Hepatocyte (in vitro differentiated cells): ENCODE measurements around the gene GPATCH8. TPM values are rescaled to one million over a fixed set of nuclear protein-coding genes. Genes with fewer than 3 reads are reported as not detected.

Source experiments
- DNase-seq: peaks from one replicate; pipeline ENCODE4 v3.0.0-alpha.2; 2016; ENCODE audit warnings: low spot score
- H2AFZ ChIP-seq: fragments of 200-600 bp; sonication (generic); 2 replicates; pipeline ENCODE4 v1.6.0; 2016; ENCODE audit warnings: antibody characterized with exemption, mild to moderate bottlenecking
- H3K27ac ChIP-seq: fragments of 200-600 bp; sonication (generic); 2 replicates; pipeline ENCODE4 v1.5.1; 2016; ENCODE audit warnings: mild to moderate bottlenecking
- H3K27me3 ChIP-seq: fragments of 200-600 bp; sonication (generic); 2 replicates; pipeline ENCODE4 v1.6.1; 2016
- H3K36me3 ChIP-seq: fragments of 200-600 bp; sonication (generic); replicated peaks from 2 replicates; pipeline ENCODE4 v1.5.1; 2016; ENCODE audit warnings: low read depth; ENCODE audit not compliant: insufficient read depth
- H3K4me1 ChIP-seq: fragments of 200-600 bp; sonication (generic); 2 replicates; pipeline ENCODE4 v1.5.1; 2016; ENCODE audit warnings: mild to moderate bottlenecking, moderate library complexity; ENCODE audit not compliant: insufficient read depth
- H3K4me2 ChIP-seq: fragments of 200-600 bp; sonication (generic); 2 replicates; pipeline ENCODE4 v1.6.0; 2016
- H3K4me3 ChIP-seq: fragments of 200-600 bp; sonication (generic); 2 replicates; pipeline ENCODE4 v1.5.1; 2016; ENCODE audit warnings: mild to moderate bottlenecking
- H3K79me2 ChIP-seq: fragments of 200-600 bp; sonication (generic); 2 replicates; pipeline ENCODE4 v1.6.0; 2017; ENCODE audit warnings: mild to moderate bottlenecking
- H3K9me2 ChIP-seq: fragments of 200-600 bp; sonication (generic); replicated peaks from 2 replicates; pipeline ENCODE4 v1.6.0; 2017; ENCODE audit warnings: mild to moderate bottlenecking; ENCODE audit not compliant: insufficient read depth
- H3K9me3 ChIP-seq: fragments of 200-600 bp; sonication (generic); 2 replicates; pipeline ENCODE4 v1.5.1; 2016; ENCODE audit warnings: low read depth, mild to moderate bottlenecking
- H4K20me1 ChIP-seq: fragments of 200-600 bp; sonication (generic); 2 replicates; pipeline ENCODE4 v1.6.0; 2016; ENCODE audit warnings: mild to moderate bottlenecking; ENCODE audit not compliant: insufficient read depth, poor library complexity, severe bottlenecking
- EZH2 ChIP-seq: fragments of 200-600 bp; sonication (generic); IDR thresholded peaks from 2 replicates; pipeline ENCODE4 v1.6.1; 2016; ENCODE audit warnings: antibody characterized with exemption, mild to moderate bottlenecking, borderline replicate concordance
- EZH2phosphoT487 ChIP-seq: fragments of 200-600 bp; sonication (generic); IDR thresholded peaks from one replicate; pipeline ENCODE4 v1.6.1; 2018; ENCODE audit warnings: antibody characterized with exemption, mild to moderate bottlenecking, low read depth, moderate library complexity; ENCODE audit not compliant: unreplicated experiment, severe bottlenecking
- WGBS: methylation state at CpG from one replicate; pipeline ENCODE4 v1.1.6; 2016; ENCODE audit warnings: low lambda C conversion rate; ENCODE audit errors: missing lambda C conversion rate; 5-methylcytosine and 5-hydroxymethylcytosine counted together
- polyA plus RNA-seq: library from polyadenylated mRNA; unstranded; fragments of >200 nt; fragmentation: Nextera tagmentation; extraction: Ambion mirVana; gene quantifications from 2 replicates; pipeline ENCODE4 v1.2.1, GENCODE V29; 2016
- total RNA-seq: library from RNA; depleted of rRNA; stranded (reverse); fragments of >200 nt; gene quantifications from 2 replicates; pipeline ENCODE4 v1.2.3, GENCODE V29; 2014
- TF ChIP-seq, protein P1 (sequence below): fragments of 200-600 bp; sonication (generic); IDR thresholded peaks from 2 replicates; pipeline ENCODE4 v1.5.1; 2016; ENCODE audit warnings: antibody characterized with exemption, mild to moderate bottlenecking; ENCODE audit not compliant: poor library complexity

Gene GPATCH8
- total and polyA plus RNA-seq, 2 experiments from 2014 or later = 30.0 to 42.1 TPM

GRCh38 chr17:44543905-44544523 is 40.8 kb upstream of the GPATCH8 start:
- no peaks in the 10 kb centered on the region for H3K79me2 ChIP-seq
- H3K27ac ChIP-seq = peak overlapping the region; percentile 91
- H3K36me3 ChIP-seq = no peaks in the 10 kb centered on the region
- H3K4me1 ChIP-seq = peaks cover 69% of the 10 kb centered on the region
- no peaks in the 10 kb centered on the region for H4K20me1 ChIP-seq
- no peaks in the 10 kb centered on the region for H3K27me3 ChIP-seq
- no peak overlapping the region for H2AFZ ChIP-seq
- peak overlapping the region; percentile 55 for H3K4me2 ChIP-seq
- WGBS = 53% methylated on average over 5 of the region's 5 CpGs
- no peak for DNase-seq
- TF ChIP-seq EZH2 = no peak
- no peak overlapping the region for H3K4me3 ChIP-seq
- H3K9me3 ChIP-seq = no peaks in the 10 kb centered on the region
- H3K9me2 ChIP-seq = no peaks in the 10 kb centered on the region

GRCh38 chr17:44543213-44543904 is 40.2 kb upstream of the GPATCH8 start:
- TF ChIP-seq, protein P1, sequence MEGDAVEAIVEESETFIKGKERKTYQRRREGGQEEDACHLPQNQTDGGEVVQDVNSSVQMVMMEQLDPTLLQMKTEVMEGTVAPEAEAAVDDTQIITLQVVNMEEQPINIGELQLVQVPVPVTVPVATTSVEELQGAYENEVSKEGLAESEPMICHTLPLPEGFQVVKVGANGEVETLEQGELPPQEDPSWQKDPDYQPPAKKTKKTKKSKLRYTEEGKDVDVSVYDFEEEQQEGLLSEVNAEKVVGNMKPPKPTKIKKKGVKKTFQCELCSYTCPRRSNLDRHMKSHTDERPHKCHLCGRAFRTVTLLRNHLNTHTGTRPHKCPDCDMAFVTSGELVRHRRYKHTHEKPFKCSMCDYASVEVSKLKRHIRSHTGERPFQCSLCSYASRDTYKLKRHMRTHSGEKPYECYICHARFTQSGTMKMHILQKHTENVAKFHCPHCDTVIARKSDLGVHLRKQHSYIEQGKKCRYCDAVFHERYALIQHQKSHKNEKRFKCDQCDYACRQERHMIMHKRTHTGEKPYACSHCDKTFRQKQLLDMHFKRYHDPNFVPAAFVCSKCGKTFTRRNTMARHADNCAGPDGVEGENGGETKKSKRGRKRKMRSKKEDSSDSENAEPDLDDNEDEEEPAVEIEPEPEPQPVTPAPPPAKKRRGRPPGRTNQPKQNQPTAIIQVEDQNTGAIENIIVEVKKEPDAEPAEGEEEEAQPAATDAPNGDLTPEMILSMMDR = no peak
- H3K4me1 ChIP-seq = peaks cover 62% of the 10 kb centered on the region
- H3K4me2 ChIP-seq = peak overlapping the region; percentile 55
- no peaks in the 10 kb centered on the region for H3K27me3 ChIP-seq
- H3K9me3 ChIP-seq = no peaks in the 10 kb centered on the region
- no peaks in the 10 kb centered on the region for H3K36me3 ChIP-seq
- no peak overlapping the region for H3K4me3 ChIP-seq
- peak; percentile 82 for DNase-seq
- H3K79me2 ChIP-seq = no peaks in the 10 kb centered on the region
- H3K9me2 ChIP-seq = no peaks in the 10 kb centered on the region
- H2AFZ ChIP-seq = no peak overlapping the region
- H3K27ac ChIP-seq = peak overlapping the region; percentile 91
- 19% methylated on average over 4 of the region's 5 CpGs for whole genome bisulfite sequencing
- no peaks in the 10 kb centered on the region for H4K20me1 ChIP-seq

DNA sequence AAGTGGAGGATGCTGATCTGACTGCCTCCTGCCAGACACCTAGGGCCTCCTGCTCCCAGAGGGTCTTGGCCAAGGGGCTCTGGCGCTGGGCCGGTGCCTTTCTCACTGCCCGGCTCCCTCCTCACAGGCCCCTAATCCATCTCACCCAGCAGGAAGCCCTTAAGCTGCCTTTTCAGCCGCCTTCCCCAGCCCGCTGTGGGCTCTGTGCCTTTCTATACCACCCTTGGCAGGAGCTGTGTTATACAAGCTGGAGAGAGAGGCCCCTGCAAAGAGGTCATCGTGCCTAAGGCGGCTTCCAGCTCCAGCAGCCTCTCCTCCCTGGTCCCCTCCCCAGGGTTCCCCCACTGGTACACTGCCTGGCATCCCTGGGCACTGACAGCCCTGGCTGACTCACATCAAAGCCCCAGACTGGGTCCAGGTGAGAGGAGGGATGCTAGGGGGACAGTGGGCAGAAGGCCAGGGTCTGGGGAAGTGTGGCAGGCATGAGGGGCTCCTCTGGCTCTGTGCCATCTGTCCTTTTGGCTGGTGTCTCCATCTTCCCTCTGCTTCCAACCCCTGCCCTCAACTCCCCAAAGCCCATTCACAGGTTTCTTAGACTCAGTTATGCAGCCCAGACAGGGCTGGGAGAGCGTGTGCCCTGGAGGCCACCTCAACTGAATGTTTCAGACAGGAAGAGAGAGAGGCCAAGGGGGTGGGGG is 38.8 kb upstream of the GPATCH8 start:
- H3K27me3 ChIP-seq = no peaks in the 10 kb centered on the region
- no peaks in the 10 kb centered on the region for H3K9me3 ChIP-seq
- no peaks in the 10 kb centered on the region for H3K79me2 ChIP-seq
- whole genome bisulfite sequencing = 52% methylated on average over 8 of the region's 8 CpGs
- peak overlapping the region; percentile 55 for H3K4me2 ChIP-seq
- no peak for TF ChIP-seq EZH2phosphoT487
- TF ChIP-seq EZH2 = no peak
- TF ChIP-seq, protein P1 = no peak
- peak overlapping the region; percentile 91 for H3K27ac ChIP-seq
- no peaks in the 10 kb centered on the region for H4K20me1 ChIP-seq
- H3K4me3 ChIP-seq = no peak overlapping the region
- H2AFZ ChIP-seq = no peak overlapping the region
- no peak for DNase-seq
- peaks cover 51% of the 10 kb centered on the region for H3K4me1 ChIP-seq
- H3K36me3 ChIP-seq = no peaks in the 10 kb centered on the region
- H3K9me2 ChIP-seq = no peaks in the 10 kb centered on the region
